HepG2 (cell line): Measurements from ENCODE around the gene STX10. TPM values are rescaled to one million over a fixed set of nuclear protein-coding genes. Genes with fewer than 3 reads are reported as not detected.

Experiments
- CBX5 ChIP-seq: sonication (generic); formaldehyde crosslinking; IDR thresholded peaks from 2 replicates; pipeline ENCODE4 v1.4.0; 2020; ENCODE audit warnings: missing genetic modification reagents, borderline replicate concordance
- CHCHD3 ChIP-seq: sonication (generic); formaldehyde crosslinking; IDR thresholded peaks from 2 replicates; pipeline ENCODE4 v1.8.0; 2022; ENCODE audit warnings: mild to moderate bottlenecking, missing genetic modification reagents, moderate library complexity
- CTCF ChIP-seq: sonication (generic); formaldehyde crosslinking; IDR thresholded peaks from 2 replicates; pipeline ENCODE4 v1.5.0; 2020; ENCODE audit warnings: mild to moderate bottlenecking, missing genetic modification reagents, moderate library complexity
- EED ChIP-seq: sonication (generic); formaldehyde crosslinking; IDR thresholded peaks from 2 replicates; pipeline ENCODE4 v1.5.0; 2020; ENCODE audit warnings: mild to moderate bottlenecking, missing genetic modification reagents
- GPN1 ChIP-seq: sonication (generic); formaldehyde crosslinking; IDR thresholded peaks from 2 replicates; pipeline ENCODE4 v1.5.1; 2020; ENCODE audit warnings: missing genetic modification reagents, borderline replicate concordance
- GTF3A ChIP-seq: sonication (generic); formaldehyde crosslinking; conservative IDR thresholded peaks from 2 replicates; pipeline ENCODE4 v1.4.0; 2020; ENCODE audit warnings: mild to moderate bottlenecking, missing genetic modification reagents
- KAT8 ChIP-seq: IDR thresholded peaks from 2 replicates; pipeline ENCODE4 v1.6.1; 2016; ENCODE audit warnings: missing genetic modification reagents, missing compliant biosample characterization
- PAWR ChIP-seq: sonication (generic); formaldehyde crosslinking; IDR thresholded peaks from 2 replicates; pipeline ENCODE4 v1.4.0; 2020; ENCODE audit warnings: missing genetic modification reagents, mild to moderate bottlenecking, borderline replicate concordance
- SMYD3 ChIP-seq: sonication (generic); formaldehyde crosslinking; IDR thresholded peaks from 2 replicates; pipeline ENCODE4 v1.8.1; 2023; ENCODE audit warnings: mild to moderate bottlenecking, missing genetic modification reagents
- ZBTB26 ChIP-seq: IDR thresholded peaks from 2 replicates; pipeline ENCODE4 v1.6.1; 2016; ENCODE audit warnings: missing compliant biosample characterization, missing genetic modification reagents, borderline replicate concordance
- ZBTB8A ChIP-seq: sonication (generic); formaldehyde crosslinking; IDR thresholded peaks from 2 replicates; pipeline ENCODE4 v1.4.0; 2020; ENCODE audit warnings: mild to moderate bottlenecking, low read depth, missing genetic modification reagents, borderline replicate concordance
- ZFYVE20 ChIP-seq: sonication (generic); formaldehyde crosslinking; IDR thresholded peaks from 2 replicates; pipeline ENCODE4 v1.8.0; 2023; ENCODE audit warnings: low read depth, mild to moderate bottlenecking, moderate library complexity, missing genetic modification reagents, borderline replicate concordance
- ZNF34 ChIP-seq: sonication (generic); formaldehyde crosslinking; IDR thresholded peaks from 2 replicates; pipeline ENCODE4 v1.4.0; 2020; ENCODE audit warnings: mild to moderate bottlenecking, missing genetic modification reagents, borderline replicate concordance
- ZNF549 ChIP-seq: sonication (generic); formaldehyde crosslinking; IDR thresholded peaks from 2 replicates; pipeline ENCODE4 v1.5.0; 2020; ENCODE audit warnings: missing genetic modification reagents
- ZNF614 ChIP-seq: IDR thresholded peaks from 2 replicates; pipeline ENCODE4 v1.6.1; 2018; ENCODE audit warnings: missing biosample characterization, missing genetic modification reagents, inconsistent platforms, borderline replicate concordance
- ZNF839 ChIP-seq: sonication (generic); formaldehyde crosslinking; IDR thresholded peaks from 2 replicates; pipeline ENCODE4 v1.4.0; 2020; ENCODE audit warnings: missing genetic modification reagents, mild to moderate bottlenecking, borderline replicate concordance
- ZSCAN5A ChIP-seq: sonication (generic); formaldehyde crosslinking; IDR thresholded peaks from 2 replicates; pipeline ENCODE4 v1.8.0; 2022; ENCODE audit warnings: mild to moderate bottlenecking, missing genetic modification reagents, borderline replicate concordance
- polyA plus RNA-seq, 8 experiments: library from polyadenylated mRNA; depleted of rRNA in 3 of 8; stranded (reverse) in 7 of 8; unstranded in 1 of 8; fragments of >200 nt; fragmentation: Illumina TruSeq in 4 of 8; extraction: Trizol in 4 of 8; gene quantifications; 2 replicates each; pipeline versions ENCODE4 v1.2.1 to v1.2.3, GENCODE V29; 2011 to 2016; ENCODE audit warnings: low read depth in 4 of 8, missing spikeins in 1 of 8, mixed read lengths in 1 of 8; ENCODE audit not compliant: insufficient read depth in 1 of 8
- total RNA-seq, 5 experiments: library from RNA; depleted of rRNA; stranded (reverse); fragments of >200 nt; fragmentation: Illumina TruSeq; extraction: Trizol; gene quantifications; 2 replicates each; pipeline ENCODE4 v1.2.3, GENCODE V29; 2016; ENCODE audit warnings: low read depth in 1 of 5
- TF ChIP-seq, protein P1 (sequence below): sonication (generic); formaldehyde crosslinking; IDR thresholded peaks from 2 replicates; pipeline ENCODE4 v1.4.0; 2020; ENCODE audit warnings: missing genetic modification reagents
- TF ChIP-seq, protein P2 (sequence below): sonication (generic); formaldehyde crosslinking; IDR thresholded peaks from 2 replicates; pipeline ENCODE4 v1.4.0; 2020; ENCODE audit warnings: missing genetic modification reagents, borderline replicate concordance
- TF ChIP-seq, protein P3 (sequence below): IDR thresholded peaks from 2 replicates; pipeline ENCODE4 v1.6.1; 2016; ENCODE audit warnings: low read depth

STX10 gene
- total and polyA plus RNA-seq, 2 of the 13 experiments (the other 11 are each of a cell fraction or from before 2014, with no cell fraction given): 47.9 to 66.4 TPM

DNA sequence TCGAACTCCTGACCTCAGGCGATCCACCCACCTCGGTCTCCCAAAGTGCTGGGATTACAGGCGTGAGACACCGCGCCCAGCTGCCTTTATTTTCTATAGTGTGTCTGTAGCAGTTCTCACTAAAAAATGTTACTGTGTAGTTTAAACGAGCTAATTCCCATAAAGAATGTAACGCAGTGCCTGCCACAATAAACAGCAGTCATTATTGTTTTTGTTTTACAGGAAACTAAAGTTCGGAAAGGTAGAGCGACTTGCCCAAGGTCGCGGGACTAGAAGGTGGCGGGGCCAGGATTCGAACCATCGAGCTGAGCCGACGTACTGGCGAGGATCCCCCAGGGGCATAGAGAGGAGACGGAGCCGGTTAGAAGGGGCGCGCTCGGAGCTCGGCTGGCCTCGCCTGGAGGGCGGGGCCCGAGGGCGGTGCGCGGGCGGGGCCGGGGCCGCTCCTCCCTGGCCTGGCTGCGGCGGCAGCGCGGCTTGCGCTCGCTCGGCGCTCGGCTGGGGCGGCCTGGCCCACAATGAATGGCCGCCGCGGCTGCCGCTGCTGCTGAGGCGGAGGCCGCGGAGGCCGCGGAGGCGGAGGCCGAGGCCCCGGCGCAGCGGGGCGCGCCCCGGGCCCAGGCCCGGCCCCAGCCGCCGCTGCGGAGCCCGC is 32.3 kb downstream of the STX10 start, which contains the start of gene NACC1 (continued):
- TF ChIP-seq, protein P1, sequence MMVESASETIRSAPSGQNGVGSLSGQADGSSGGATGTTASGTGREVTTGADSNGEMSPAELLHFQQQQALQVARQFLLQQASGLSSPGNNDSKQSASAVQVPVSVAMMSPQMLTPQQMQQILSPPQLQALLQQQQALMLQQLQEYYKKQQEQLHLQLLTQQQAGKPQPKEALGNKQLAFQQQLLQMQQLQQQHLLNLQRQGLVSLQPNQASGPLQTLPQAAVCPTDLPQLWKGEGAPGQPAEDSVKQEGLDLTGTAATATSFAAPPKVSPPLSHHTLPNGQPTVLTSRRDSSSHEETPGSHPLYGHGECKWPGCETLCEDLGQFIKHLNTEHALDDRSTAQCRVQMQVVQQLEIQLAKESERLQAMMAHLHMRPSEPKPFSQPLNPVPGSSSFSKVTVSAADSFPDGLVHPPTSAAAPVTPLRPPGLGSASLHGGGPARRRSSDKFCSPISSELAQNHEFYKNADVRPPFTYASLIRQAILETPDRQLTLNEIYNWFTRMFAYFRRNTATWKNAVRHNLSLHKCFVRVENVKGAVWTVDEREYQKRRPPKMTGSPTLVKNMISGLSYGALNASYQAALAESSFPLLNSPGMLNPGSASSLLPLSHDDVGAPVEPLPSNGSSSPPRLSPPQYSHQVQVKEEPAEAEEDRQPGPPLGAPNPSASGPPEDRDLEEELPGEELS (CRISPR knock-in tag): no peak
- TF ChIP-seq, protein P2, sequence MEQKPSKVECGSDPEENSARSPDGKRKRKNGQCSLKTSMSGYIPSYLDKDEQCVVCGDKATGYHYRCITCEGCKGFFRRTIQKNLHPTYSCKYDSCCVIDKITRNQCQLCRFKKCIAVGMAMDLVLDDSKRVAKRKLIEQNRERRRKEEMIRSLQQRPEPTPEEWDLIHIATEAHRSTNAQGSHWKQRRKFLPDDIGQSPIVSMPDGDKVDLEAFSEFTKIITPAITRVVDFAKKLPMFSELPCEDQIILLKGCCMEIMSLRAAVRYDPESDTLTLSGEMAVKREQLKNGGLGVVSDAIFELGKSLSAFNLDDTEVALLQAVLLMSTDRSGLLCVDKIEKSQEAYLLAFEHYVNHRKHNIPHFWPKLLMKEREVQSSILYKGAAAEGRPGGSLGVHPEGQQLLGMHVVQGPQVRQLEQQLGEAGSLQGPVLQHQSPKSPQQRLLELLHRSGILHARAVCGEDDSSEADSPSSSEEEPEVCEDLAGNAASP (CRISPR knock-in tag): peak; percentile 61; the same call in 1 of the 2 replicates
- TF ChIP-seq, protein P3, sequence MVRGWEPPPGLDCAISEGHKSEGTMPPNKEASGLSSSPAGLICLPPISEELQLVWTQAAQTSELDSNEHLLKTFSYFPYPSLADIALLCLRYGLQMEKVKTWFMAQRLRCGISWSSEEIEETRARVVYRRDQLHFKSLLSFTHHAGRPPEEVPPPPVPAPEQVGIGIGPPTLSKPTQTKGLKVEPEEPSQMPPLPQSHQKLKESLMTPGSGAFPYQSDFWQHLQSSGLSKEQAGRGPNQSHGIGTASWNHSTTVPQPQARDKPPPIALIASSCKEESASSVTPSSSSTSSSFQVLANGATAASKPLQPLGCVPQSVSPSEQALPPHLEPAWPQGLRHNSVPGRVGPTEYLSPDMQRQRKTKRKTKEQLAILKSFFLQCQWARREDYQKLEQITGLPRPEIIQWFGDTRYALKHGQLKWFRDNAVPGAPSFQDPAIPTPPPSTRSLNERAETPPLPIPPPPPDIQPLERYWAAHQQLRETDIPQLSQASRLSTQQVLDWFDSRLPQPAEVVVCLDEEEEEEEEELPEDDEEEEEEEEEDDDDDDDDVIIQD (CRISPR knock-in tag): no peak
- TF ChIP-seq GTF3A (no peak), GPN1 (CRISPR knock-in tag) (no peak), ZBTB26 (CRISPR knock-in tag) (no peak), EED (CRISPR knock-in tag) (no peak), ZBTB8A (CRISPR knock-in tag) (no peak), ZNF34 (no peak), ZNF549 (CRISPR knock-in tag) (no peak), CTCF (CRISPR knock-in tag) (0 out of 2 replicates have a peak, but pooled peaks have one; percentile 8), KAT8 (CRISPR knock-in tag) (0 out of 2 replicates have a peak, but pooled peaks have one; percentile 31), PAWR (CRISPR knock-in tag) (no peak), CBX5 (CRISPR knock-in tag) (no peak), ZFYVE20 (CRISPR knock-in tag) (no peak), SMYD3 (CRISPR knock-in tag) (no peak), CHCHD3 (no peak), ZNF614 (CRISPR knock-in tag) (no peak), ZNF839 (CRISPR knock-in tag) (no peak), ZSCAN5A (no peak)
